Astrocyte (in vitro differentiated cells and primary cell): Measurements from ENCODE around the gene MFSD11. TPM values are rescaled to one million over a fixed set of nuclear protein-coding genes. Genes with fewer than 3 reads are reported as not detected.
A peak's percentile ranks its signal among the peaks of the same experiment; 100 is the strongest.

Experiments
- DNase-seq: peaks from one replicate; pipeline ENCODE4 v3.0.0-alpha.2; 2010; ENCODE audit warnings: low read depth
- FAIRE-seq: peaks from 2 replicates; lab custom pipeline; 2011; peaks lifted over from hg19 to GRCh38; lab: Jason Lieb, UNC
- H2AFZ ChIP-seq: 2 replicates; pipeline ENCODE4 v1.6.0; 2012; ENCODE audit warnings: low read depth, low read length, inconsistent platforms
- H3K27ac ChIP-seq: 2 replicates; pipeline ENCODE4 v1.5.1; 2011; ENCODE audit warnings: low read depth, low read length, inconsistent platforms
- H3K27me3 ChIP-seq: 2 replicates; pipeline ENCODE4 v1.6.0; 2011; ENCODE audit warnings: low read length, inconsistent platforms; ENCODE audit not compliant: insufficient read depth
- H3K36me3 ChIP-seq: 2 replicates; pipeline ENCODE4 v1.5.1; 2011; ENCODE audit warnings: low read length, inconsistent platforms; ENCODE audit not compliant: insufficient read depth
- H3K4me1 ChIP-seq: 2 replicates; pipeline ENCODE4 v1.5.1; 2011; ENCODE audit warnings: low read length, inconsistent platforms; ENCODE audit not compliant: insufficient read depth
- H3K4me2 ChIP-seq: 2 replicates; pipeline ENCODE4 v1.6.0; 2012; ENCODE audit warnings: low read length, inconsistent platforms
- H3K4me3 ChIP-seq: 2 replicates; pipeline ENCODE4 v1.5.1; 2011; ENCODE audit warnings: low read depth, mild to moderate bottlenecking, low read length, inconsistent platforms; ENCODE audit not compliant: insufficient read depth
- H3K79me2 ChIP-seq: 2 replicates; pipeline ENCODE4 v1.6.0; 2012; ENCODE audit warnings: mild to moderate bottlenecking, low read length, inconsistent platforms; ENCODE audit not compliant: insufficient read depth
- H3K9ac ChIP-seq: 2 replicates; pipeline ENCODE4 v1.6.0; 2012; ENCODE audit warnings: mild to moderate bottlenecking, low read length, inconsistent platforms
- H3K9me3 ChIP-seq: 2 replicates; pipeline ENCODE4 v1.5.1; 2012; ENCODE audit warnings: low read depth, mild to moderate bottlenecking, low read length, inconsistent platforms; ENCODE audit not compliant: insufficient read depth
- H4K20me1 ChIP-seq: 2 replicates; pipeline ENCODE4 v1.6.0; 2012; ENCODE audit warnings: low read length, inconsistent platforms; ENCODE audit not compliant: insufficient read depth
- H3K27ac Mint-ChIP-seq: one replicate; pipeline ENCODE4 v1.8.0; 2021; ENCODE audit warnings: mild to moderate bottlenecking, mixed read lengths; ENCODE audit not compliant: unreplicated experiment
- H3K27me3 Mint-ChIP-seq: one replicate; pipeline ENCODE4 v1.8.0; 2021; ENCODE audit warnings: low read depth, mixed read lengths; ENCODE audit not compliant: unreplicated experiment
- H3K36me3 Mint-ChIP-seq: one replicate; pipeline ENCODE4 v1.8.0; 2021; ENCODE audit warnings: low read depth, mixed read lengths; ENCODE audit not compliant: unreplicated experiment
- H3K4me1 Mint-ChIP-seq: one replicate; pipeline ENCODE4 v1.8.0; 2021; ENCODE audit warnings: low read depth, mixed read lengths; ENCODE audit not compliant: unreplicated experiment
- H3K4me3 Mint-ChIP-seq: one replicate; pipeline ENCODE4 v1.8.0; 2021; ENCODE audit warnings: mild to moderate bottlenecking, moderate library complexity, mixed read lengths; ENCODE audit not compliant: unreplicated experiment
- H3K9me3 Mint-ChIP-seq: one replicate; pipeline ENCODE4 v1.8.0; 2021; ENCODE audit warnings: mild to moderate bottlenecking, mixed read lengths; ENCODE audit not compliant: unreplicated experiment
- CTCF ChIP-seq: IDR thresholded peaks from 2 replicates; pipeline ENCODE4 v1.5.1; 2011; ENCODE audit warnings: low read depth, mild to moderate bottlenecking, inconsistent platforms, low read length, moderate library complexity; ENCODE audit not compliant: insufficient read depth
- EZH2 ChIP-seq: IDR thresholded peaks from 2 replicates; pipeline ENCODE4 v1.6.1; 2012; ENCODE audit warnings: mild to moderate bottlenecking, low read length, inconsistent platforms; ENCODE audit not compliant: insufficient read depth
- total RNA-seq: library from RNA; stranded (reverse); gene quantifications from 2 replicates; pipeline ENCODE4 v1.2.1, GENCODE V29; 2021

MFSD11 gene
- total RNA-seq, 1 donor from 2014 or later: 20.9 TPM

GRCh38 chr17:76735586-76736348, 2.2 kb upstream of the MFSD11 start:
- Mint-ChIP-seq H3K36me3 (peaks cover 15% of the 10 kb centered on the region), H3K27ac (peak overlapping the region; percentile 98), H3K9me3 (no peaks in the 10 kb centered on the region), H3K27me3 (no peaks in the 10 kb centered on the region), H3K4me1 (peaks cover 18% of the 10 kb centered on the region), H3K4me3 (peak overlapping the region; percentile 99)
- peaks cover 45% of the 10 kb centered on the region for H3K36me3 ChIP-seq
- H2AFZ ChIP-seq: no peak overlapping the region
- DNase-seq (no peak), FAIRE-seq (no peak)
- peak overlapping the region; percentile 89 for H3K4me2 ChIP-seq
- H3K4me1 ChIP-seq: peaks cover 35% of the 10 kb centered on the region
- peaks cover 79% of the 10 kb centered on the region for H3K79me2 ChIP-seq
- peak overlapping the region; percentile 89 for H3K27ac ChIP-seq
- peak overlapping the region; percentile 92 for H3K4me3 ChIP-seq
- H3K9me3 ChIP-seq: no peaks in the 10 kb centered on the region
- peak overlapping the region; percentile 98 for H3K9ac ChIP-seq
- no peaks in the 10 kb centered on the region for H3K27me3 ChIP-seq
- peaks cover 53% of the 10 kb centered on the region for H4K20me1 ChIP-seq
- TF ChIP-seq EZH2 (no peak), CTCF (no peak)

- H3K4me1 Mint-ChIP-seq: peaks cover 18% of the 10 kb centered on the region
- H3K4me3 Mint-ChIP-seq: peak overlapping the region; percentile 99
- H3K27me3 Mint-ChIP-seq: no peaks in the 10 kb centered on the region
Measured at GRCh38 chr17:76736349-76737081, 1.4 kb upstream of the MFSD11 start.

More at GRCh38 chr17:76736349-76737081, 1.4 kb upstream of the MFSD11 start:
- Histone ChIP-seq H4K20me1 (peaks cover 47% of the 10 kb centered on the region), H3K4me3 (peak overlapping the region; percentile 92), H3K79me2 (peaks cover 74% of the 10 kb centered on the region), H3K36me3 (peaks cover 40% of the 10 kb centered on the region), H2AFZ (no peak overlapping the region), H3K4me2 (peak overlapping the region; percentile 89), H3K27me3 (no peaks in the 10 kb centered on the region), H3K27ac (peak overlapping the region; percentile 89), H3K9ac (peak overlapping the region; percentile 98), H3K4me1 (peaks cover 35% of the 10 kb centered on the region), H3K9me3 (no peaks in the 10 kb centered on the region)
- no peak for DNase-seq
- Mint-ChIP-seq H3K9me3 (no peaks in the 10 kb centered on the region), H3K36me3 (peaks cover 15% of the 10 kb centered on the region), H3K27ac (peak overlapping the region; percentile 98)
- TF ChIP-seq CTCF: no peak
- TF ChIP-seq EZH2: no peak
- no peak for FAIRE-seq
